Trophoblast cell (in vitro differentiated cells and primary cell): ENCODE data around the gene ZNF423.

Source experiments
- DNase-seq, 2 donors: peaks; one replicate each; pipeline ENCODE4 v3.0.0-alpha.2; 2016
- H2AFZ ChIP-seq: 2 replicates; pipeline ENCODE4 v1.6.1; 2013; ENCODE audit warnings: low read length, moderate library complexity, mild to moderate bottlenecking; ENCODE audit not compliant: insufficient read depth, poor library complexity
- H2AK5ac ChIP-seq: 2 replicates; pipeline ENCODE4 v1.6.1; 2013; ENCODE audit warnings: mild to moderate bottlenecking, low read length
- H2BK120ac ChIP-seq: 2 replicates; pipeline ENCODE4 v1.6.1; 2013; ENCODE audit warnings: low read length, mild to moderate bottlenecking, moderate library complexity; ENCODE audit not compliant: insufficient read depth, poor library complexity
- H2BK12ac ChIP-seq: 2 replicates; pipeline ENCODE4 v1.6.1; 2013; ENCODE audit warnings: mild to moderate bottlenecking, low read length, moderate library complexity
- H2BK5ac ChIP-seq: 2 replicates; pipeline ENCODE4 v1.6.1; 2013; ENCODE audit warnings: low read length, low read depth, moderate library complexity, mild to moderate bottlenecking; ENCODE audit not compliant: poor library complexity
- H3K14ac ChIP-seq: 2 replicates; pipeline ENCODE4 v1.6.1; 2013; ENCODE audit warnings: mild to moderate bottlenecking, low read length
- H3K18ac ChIP-seq: 2 replicates; pipeline ENCODE4 v1.6.1; 2013; ENCODE audit warnings: mild to moderate bottlenecking, low read length
- H3K23ac ChIP-seq: 2 replicates; pipeline ENCODE4 v1.6.1; 2013; ENCODE audit warnings: low read length
- H3K27ac ChIP-seq: 2 replicates; pipeline ENCODE4 v1.5.1; 2013; ENCODE audit warnings: low read depth, mild to moderate bottlenecking, inconsistent platforms, low read length, moderate library complexity
- H3K27me3 ChIP-seq: 2 replicates; pipeline ENCODE4 v1.6.1; 2013; ENCODE audit warnings: inconsistent platforms, mild to moderate bottlenecking, low read length, moderate library complexity; ENCODE audit not compliant: insufficient read depth
- H3K36me3 ChIP-seq, 2 experiments: 1 replicate in 1 of 2; 2 replicates in 1 of 2; pipeline ENCODE4 v1.6.1; 2013; ENCODE audit warnings: low read length in 2 of 2, mild to moderate bottlenecking in 2 of 2, moderate library complexity in 1 of 2; ENCODE audit not compliant: insufficient read depth in 2 of 2, control insufficient read depth in 1 of 2
- H3K4ac ChIP-seq: 2 replicates; pipeline ENCODE4 v1.6.1; 2013; ENCODE audit warnings: low read depth, mild to moderate bottlenecking, low read length, moderate library complexity
- H3K4me1 ChIP-seq, 2 experiments: 1 replicate in 1 of 2; 2 replicates in 1 of 2; pipeline ENCODE4 v1.6.1; 2013; ENCODE audit warnings: low read length in 2 of 2, mild to moderate bottlenecking in 2 of 2, moderate library complexity in 1 of 2; ENCODE audit not compliant: insufficient read depth in 2 of 2, control insufficient read depth in 1 of 2
- H3K4me2 ChIP-seq: 2 replicates; pipeline ENCODE4 v1.6.1; 2013; ENCODE audit warnings: inconsistent platforms, mild to moderate bottlenecking, low read length, moderate library complexity
- H3K4me3 ChIP-seq: 2 replicates; pipeline ENCODE4 v1.5.1; 2013; ENCODE audit warnings: mild to moderate bottlenecking, low read depth, low read length, inconsistent platforms
- H3K79me1 ChIP-seq: one replicate; pipeline ENCODE4 v1.6.1; 2013; ENCODE audit warnings: low read length
- H3K79me2 ChIP-seq: 2 replicates; pipeline ENCODE4 v1.6.1; 2013; ENCODE audit warnings: low read length, mild to moderate bottlenecking; ENCODE audit not compliant: control insufficient read depth, insufficient read depth, poor library complexity
- H3K9ac ChIP-seq: 2 replicates; pipeline ENCODE4 v1.6.1; 2013; ENCODE audit warnings: mild to moderate bottlenecking, low read length
- H3K9me3 ChIP-seq: 2 replicates; pipeline ENCODE4 v1.6.1; 2013; ENCODE audit warnings: low read depth, mild to moderate bottlenecking, control low read depth, inconsistent platforms, low read length; ENCODE audit not compliant: insufficient read depth
- H4K12ac ChIP-seq: 2 replicates; pipeline ENCODE4 v1.6.1; 2013; ENCODE audit warnings: low read depth, mild to moderate bottlenecking, low read length, moderate library complexity
- H4K8ac ChIP-seq: 2 replicates; pipeline ENCODE4 v1.6.1; 2013; ENCODE audit warnings: low read depth, mild to moderate bottlenecking, low read length, moderate library complexity
- H4K91ac ChIP-seq: one replicate; pipeline ENCODE4 v1.6.1; 2013; ENCODE audit warnings: low read depth, mild to moderate bottlenecking, low read length, moderate library complexity
- WGBS: extraction: QIAGEN DNeasy Blood & Tissue Kit; methylation state at CpG from one replicate; pipeline ENCODE4 v1.1.7; 2013; ENCODE audit warnings: missing lambda C conversion rate; ENCODE audit not compliant: insufficient read length, insufficient coverage; ENCODE audit errors: extremely low coverage; 5-methylcytosine and 5-hydroxymethylcytosine counted together

The ZNF423 gene

DNA sequence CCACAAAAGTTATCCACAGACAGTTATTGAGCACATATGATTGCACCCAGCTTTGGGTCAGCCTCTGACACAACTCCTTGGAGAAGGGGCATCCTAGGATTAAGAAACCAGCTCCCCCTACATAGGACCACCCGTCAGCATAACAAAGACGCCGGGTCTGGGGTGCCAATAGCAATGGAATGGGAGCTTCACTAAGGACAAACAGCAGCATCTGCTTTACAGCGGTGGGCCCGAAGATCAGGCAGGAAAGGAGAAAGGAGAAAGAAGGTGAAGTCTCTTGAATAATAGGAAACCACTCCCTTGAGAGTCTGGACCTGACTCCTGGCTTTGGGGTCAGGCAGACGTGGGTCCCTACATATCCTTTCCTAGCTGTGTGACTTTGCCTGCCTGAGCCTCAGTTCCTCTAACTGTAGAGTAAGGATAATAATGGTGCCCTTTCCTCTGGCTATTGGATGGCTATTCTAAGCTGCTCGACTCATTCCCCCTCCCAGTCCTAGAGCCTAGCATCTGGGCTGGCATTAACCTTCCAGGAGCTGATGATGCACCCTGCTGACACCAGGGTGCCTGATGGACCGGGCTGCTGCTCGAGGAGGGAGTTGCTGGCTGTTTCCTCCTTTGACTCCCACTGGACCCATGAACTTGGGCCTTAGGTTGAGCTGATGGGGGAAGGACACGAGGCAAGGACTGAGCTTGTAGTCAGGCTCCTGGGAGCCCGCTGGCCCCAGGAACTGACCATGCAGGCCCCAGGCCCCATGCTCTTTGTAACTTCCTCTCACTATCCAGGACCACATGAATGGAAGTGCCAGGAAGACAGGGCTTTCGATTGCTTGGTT is 388.2 kb downstream of the ZNF423 start:
- Histone ChIP-seq H3K23ac (no peak overlapping the region), H3K9ac (no peak overlapping the region), H4K8ac (no peak overlapping the region), H3K4me2 (no peak overlapping the region), H3K14ac (no peak overlapping the region), H4K12ac (no peak overlapping the region), H2BK5ac (no peak overlapping the region), H3K79me2 (no peaks in the 10 kb centered on the region), H2BK12ac (no peak overlapping the region), H2AK5ac (no peak overlapping the region), H3K9me3 (no peaks in the 10 kb centered on the region), H3K4me1 (peaks cover 5% of the 10 kb centered on the region in 2 experiments), H2AFZ (no peak overlapping the region), H3K27ac (no peak overlapping the region), H3K27me3 (peaks cover 6% of the 10 kb centered on the region), H4K91ac (no peak overlapping the region), H3K4me3 (no peak overlapping the region), H3K18ac (no peak overlapping the region), H3K79me1 (no peaks in the 10 kb centered on the region), H2BK120ac (no peak overlapping the region), H3K36me3 (no peaks in the 10 kb centered on the region), H3K4ac (no peak overlapping the region)
- WGBS: no CpG with 5 or more reads among the region's 12 CpGs
- no peak for DNase-seq

GRCh38 chr16:49466881-49467280 is 389.0 kb downstream of the ZNF423 start:
- DNase-seq: no peak
- no peak overlapping the region for H3K14ac ChIP-seq
- H4K12ac ChIP-seq: no peak overlapping the region
- no peak overlapping the region for H3K27ac ChIP-seq
- H4K8ac ChIP-seq: no peak overlapping the region
- WGBS: no CpG with 5 or more reads among the region's 1 CpG
- no peak overlapping the region for H3K23ac ChIP-seq
- H3K4me3 ChIP-seq: no peak overlapping the region
- peaks cover 6% of the 10 kb centered on the region for H3K27me3 ChIP-seq
- no peak overlapping the region for H3K4me2 ChIP-seq
- no peak overlapping the region for H3K4ac ChIP-seq
- H3K79me2 ChIP-seq: no peaks in the 10 kb centered on the region
- H3K36me3 ChIP-seq: no peaks in the 10 kb centered on the region
- H3K79me1 ChIP-seq: no peaks in the 10 kb centered on the region
- no peak overlapping the region for H3K9ac ChIP-seq
- no peak overlapping the region for H2BK5ac ChIP-seq
- H2BK12ac ChIP-seq: no peak overlapping the region
- no peak overlapping the region for H4K91ac ChIP-seq
- no peak overlapping the region for H2BK120ac ChIP-seq
- no peak overlapping the region for H2AK5ac ChIP-seq
- peaks cover 5% of the 10 kb centered on the region in 2 experiments for H3K4me1 ChIP-seq
- no peak overlapping the region for H2AFZ ChIP-seq
- H3K9me3 ChIP-seq: no peaks in the 10 kb centered on the region
- H3K18ac ChIP-seq: no peak overlapping the region

DNA sequence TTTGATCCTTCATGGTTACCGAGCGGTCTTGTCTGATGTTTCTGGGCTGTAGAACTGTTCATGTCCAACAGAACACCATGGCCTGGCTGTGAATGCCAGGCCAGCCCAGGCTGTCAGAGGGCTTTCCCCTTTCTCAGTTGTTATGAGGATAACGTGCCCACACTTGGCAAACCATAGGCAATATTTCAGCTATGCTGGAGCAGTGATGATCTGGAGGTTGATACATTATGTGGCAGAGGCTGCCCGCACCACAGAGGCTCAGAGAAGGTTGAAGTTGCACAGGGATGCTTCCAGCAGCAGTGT is 389.4 kb downstream of the ZNF423 start:
- H4K8ac ChIP-seq: no peak overlapping the region
- peaks cover 6% of the 10 kb centered on the region for H3K27me3 ChIP-seq
- no peak overlapping the region for H3K27ac ChIP-seq
- no peak overlapping the region for H3K18ac ChIP-seq
- H2AK5ac ChIP-seq: no peak overlapping the region
- no peak overlapping the region for H3K9ac ChIP-seq
- H3K4me1 ChIP-seq: peaks cover 5% of the 10 kb centered on the region in 2 experiments
- H3K79me1 ChIP-seq: no peaks in the 10 kb centered on the region
- no peak overlapping the region for H2BK5ac ChIP-seq
- no peaks in the 10 kb centered on the region for H3K36me3 ChIP-seq
- DNase-seq: no peak
- no peak overlapping the region for H4K91ac ChIP-seq
- no peak overlapping the region for H2AFZ ChIP-seq
- no peak overlapping the region for H4K12ac ChIP-seq
- H3K4me2 ChIP-seq: no peak overlapping the region
- WGBS: no CpG with 5 or more reads among the region's 4 CpGs
- no peak overlapping the region for H3K14ac ChIP-seq
- H2BK12ac ChIP-seq: no peak overlapping the region
- no peaks in the 10 kb centered on the region for H3K9me3 ChIP-seq
- no peaks in the 10 kb centered on the region for H3K79me2 ChIP-seq
- no peak overlapping the region for H3K4me3 ChIP-seq
- H3K4ac ChIP-seq: no peak overlapping the region
- no peak overlapping the region for H2BK120ac ChIP-seq
- H3K23ac ChIP-seq: no peak overlapping the region

- no peaks in the 10 kb centered on the region for H3K79me2 ChIP-seq
- no CpG with 5 or more reads among the region's 19 CpGs for WGBS
- no peak overlapping the region for H3K4me2 ChIP-seq
- no peaks in the 10 kb centered on the region for H3K79me1 ChIP-seq
- H2BK12ac ChIP-seq: no peak overlapping the region
- peaks cover 6% of the 10 kb centered on the region for H3K27me3 ChIP-seq
- H3K4ac ChIP-seq: no peak overlapping the region
- H3K23ac ChIP-seq: no peak overlapping the region
- no peak overlapping the region for H3K27ac ChIP-seq
- no peak overlapping the region for H3K9ac ChIP-seq
- no peak overlapping the region for H4K12ac ChIP-seq
- no peak for DNase-seq
- H3K9me3 ChIP-seq: no peaks in the 10 kb centered on the region
- H3K14ac ChIP-seq: no peak overlapping the region
- no peak overlapping the region for H4K91ac ChIP-seq
- H3K18ac ChIP-seq: no peak overlapping the region
- H3K36me3 ChIP-seq: no peaks in the 10 kb centered on the region
- H2BK5ac ChIP-seq: no peak overlapping the region
- no peak overlapping the region for H2BK120ac ChIP-seq
- H2AK5ac ChIP-seq: no peak overlapping the region
- H4K8ac ChIP-seq: no peak overlapping the region
- H3K4me3 ChIP-seq: no peak overlapping the region
- H3K4me1 ChIP-seq: peaks cover 5% of the 10 kb centered on the region in 2 experiments
- H2AFZ ChIP-seq: no peak overlapping the region
Measured at GRCh38 chr16:49465661-49466528, 390.0 kb downstream of the ZNF423 start.
